IPS-18a (cell line): ENCODE results near the gene DCC.

Source experiments
- H3K27ac ChIP-seq: one replicate; pipeline ENCODE4 v1.5.1; 2013; ENCODE audit warnings: low read length
- H3K27me3 ChIP-seq: one replicate; pipeline ENCODE4 v1.6.1; 2013; ENCODE audit warnings: mild to moderate bottlenecking, low read length; ENCODE audit not compliant: control insufficient read depth, insufficient read depth
- H3K36me3 ChIP-seq: one replicate; pipeline ENCODE4 v1.6.1; 2013; ENCODE audit warnings: low read depth, low read length; ENCODE audit not compliant: control insufficient read depth
- H3K4me1 ChIP-seq: one replicate; pipeline ENCODE4 v1.6.1; 2013; ENCODE audit warnings: low read depth, low read length; ENCODE audit not compliant: control insufficient read depth
- H3K4me3 ChIP-seq: one replicate; pipeline ENCODE4 v1.5.1; 2013; ENCODE audit warnings: low read length
- H3K9ac ChIP-seq: one replicate; pipeline ENCODE4 v1.6.1; 2013; ENCODE audit warnings: mild to moderate bottlenecking, low read length, moderate library complexity
- H3K9me3 ChIP-seq: one replicate; pipeline ENCODE4 v1.6.1; 2013; ENCODE audit warnings: low read depth, low read length; ENCODE audit not compliant: control insufficient read depth

DCC gene, protein sequence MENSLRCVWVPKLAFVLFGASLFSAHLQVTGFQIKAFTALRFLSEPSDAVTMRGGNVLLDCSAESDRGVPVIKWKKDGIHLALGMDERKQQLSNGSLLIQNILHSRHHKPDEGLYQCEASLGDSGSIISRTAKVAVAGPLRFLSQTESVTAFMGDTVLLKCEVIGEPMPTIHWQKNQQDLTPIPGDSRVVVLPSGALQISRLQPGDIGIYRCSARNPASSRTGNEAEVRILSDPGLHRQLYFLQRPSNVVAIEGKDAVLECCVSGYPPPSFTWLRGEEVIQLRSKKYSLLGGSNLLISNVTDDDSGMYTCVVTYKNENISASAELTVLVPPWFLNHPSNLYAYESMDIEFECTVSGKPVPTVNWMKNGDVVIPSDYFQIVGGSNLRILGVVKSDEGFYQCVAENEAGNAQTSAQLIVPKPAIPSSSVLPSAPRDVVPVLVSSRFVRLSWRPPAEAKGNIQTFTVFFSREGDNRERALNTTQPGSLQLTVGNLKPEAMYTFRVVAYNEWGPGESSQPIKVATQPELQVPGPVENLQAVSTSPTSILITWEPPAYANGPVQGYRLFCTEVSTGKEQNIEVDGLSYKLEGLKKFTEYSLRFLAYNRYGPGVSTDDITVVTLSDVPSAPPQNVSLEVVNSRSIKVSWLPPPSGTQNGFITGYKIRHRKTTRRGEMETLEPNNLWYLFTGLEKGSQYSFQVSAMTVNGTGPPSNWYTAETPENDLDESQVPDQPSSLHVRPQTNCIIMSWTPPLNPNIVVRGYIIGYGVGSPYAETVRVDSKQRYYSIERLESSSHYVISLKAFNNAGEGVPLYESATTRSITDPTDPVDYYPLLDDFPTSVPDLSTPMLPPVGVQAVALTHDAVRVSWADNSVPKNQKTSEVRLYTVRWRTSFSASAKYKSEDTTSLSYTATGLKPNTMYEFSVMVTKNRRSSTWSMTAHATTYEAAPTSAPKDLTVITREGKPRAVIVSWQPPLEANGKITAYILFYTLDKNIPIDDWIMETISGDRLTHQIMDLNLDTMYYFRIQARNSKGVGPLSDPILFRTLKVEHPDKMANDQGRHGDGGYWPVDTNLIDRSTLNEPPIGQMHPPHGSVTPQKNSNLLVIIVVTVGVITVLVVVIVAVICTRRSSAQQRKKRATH (N-terminal part only)

DNA sequence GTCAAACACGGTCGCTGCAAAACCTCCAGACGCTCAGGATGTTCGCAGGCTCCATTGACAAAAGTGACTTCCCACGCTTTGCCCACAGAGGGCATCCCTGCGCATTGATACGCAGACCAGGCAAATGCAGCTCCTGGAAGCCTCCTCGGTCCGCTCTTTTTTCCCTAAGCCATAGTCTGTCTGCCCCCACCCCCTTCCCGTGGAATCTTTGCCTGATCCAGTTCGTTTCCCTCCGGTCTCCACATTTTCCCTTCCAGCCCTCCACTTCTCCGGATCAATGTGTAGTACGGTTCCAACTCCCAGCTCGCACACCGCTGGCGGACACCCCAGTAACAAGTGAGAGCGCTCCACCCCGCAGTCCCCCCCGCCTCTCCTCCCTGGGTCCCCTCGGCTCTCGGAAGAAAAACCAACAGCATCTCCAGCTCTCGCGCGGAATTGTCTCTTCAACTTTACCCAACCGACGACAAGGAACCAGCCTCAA, at the start of gene DCC:
Gene DCC, plus strand, starts transcription at position 307 of the 481 bp plus-strand sequence. CDS start 591 bp downstream, outside the sequence.
- Histone ChIP-seq H3K9ac (no peak within 1 kb of the TSS), H3K36me3 (no peaks in the 10 kb centered on the region), H3K9me3 (no peaks in the 10 kb centered on the region), H3K4me1 (peaks cover 3% of the 10 kb centered on the region), H3K27me3 (peaks cover 49% of the 10 kb centered on the region), H3K27ac (no peak within 1 kb of the TSS), H3K4me3 (peak within 1 kb of the TSS; percentile 74)

DNA sequence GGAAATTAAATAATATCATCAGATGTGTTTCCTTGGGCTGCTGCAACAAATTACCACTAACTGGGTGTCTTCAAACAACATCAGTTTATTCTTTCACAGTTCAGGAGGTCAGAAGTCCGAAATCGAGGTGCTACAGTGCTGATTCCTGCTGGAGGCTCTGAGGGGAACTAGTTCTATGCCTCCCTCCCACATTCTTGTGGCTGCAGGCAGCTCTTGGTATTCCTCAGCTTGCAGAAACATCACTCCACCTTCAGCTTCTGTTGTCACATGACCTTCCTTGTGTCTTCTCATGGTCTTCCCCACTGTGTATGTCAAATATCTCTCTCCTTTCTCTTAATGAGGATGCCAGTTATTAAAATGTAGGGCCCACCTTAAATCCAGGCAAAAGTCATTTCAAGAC, 29.3 kb upstream of the DCC start:
- no peaks in the 10 kb centered on the region for H3K36me3 ChIP-seq
- H3K4me3 ChIP-seq, result no peak overlapping the region
- H3K9me3 ChIP-seq, result no peaks in the 10 kb centered on the region
- peaks cover 28% of the 10 kb centered on the region for H3K4me1 ChIP-seq
- no peak overlapping the region for H3K27ac ChIP-seq
- no peaks in the 10 kb centered on the region for H3K27me3 ChIP-seq
- H3K9ac ChIP-seq, result no peak overlapping the region

GRCh38 chr18:52311331-52311730, 28.7 kb upstream of the DCC start:
- H3K36me3 ChIP-seq, result no peaks in the 10 kb centered on the region
- H3K4me3 ChIP-seq, result no peak overlapping the region
- H3K9ac ChIP-seq, result no peak overlapping the region
- H3K9me3 ChIP-seq, result no peaks in the 10 kb centered on the region
- H3K27ac ChIP-seq, result no peak overlapping the region
- no peaks in the 10 kb centered on the region for H3K27me3 ChIP-seq
- H3K4me1 ChIP-seq, result peaks cover 28% of the 10 kb centered on the region

- Histone ChIP-seq H3K9ac (no peak overlapping the region), H3K27me3 (no peaks in the 10 kb centered on the region), H3K4me1 (peaks cover 28% of the 10 kb centered on the region), H3K27ac (no peak overlapping the region), H3K4me3 (no peak overlapping the region), H3K36me3 (no peaks in the 10 kb centered on the region), H3K9me3 (no peaks in the 10 kb centered on the region)
Observed at GRCh38 chr18:52312346-52312745, 27.7 kb upstream of the DCC start.

- H3K27me3 ChIP-seq, result no peaks in the 10 kb centered on the region
- H3K4me3 ChIP-seq, result no peak overlapping the region
- no peak overlapping the region for H3K27ac ChIP-seq
- no peaks in the 10 kb centered on the region for H3K36me3 ChIP-seq
- H3K4me1 ChIP-seq, result peaks cover 28% of the 10 kb centered on the region
- H3K9ac ChIP-seq, result no peak overlapping the region
- H3K9me3 ChIP-seq, result no peaks in the 10 kb centered on the region
Observed at GRCh38 chr18:52313213-52313612, 26.8 kb upstream of the DCC start.

- H3K4me3 ChIP-seq, result no peak overlapping the region
- no peaks in the 10 kb centered on the region for H3K36me3 ChIP-seq
- no peaks in the 10 kb centered on the region for H3K9me3 ChIP-seq
- peaks cover 6% of the 10 kb centered on the region for H3K4me1 ChIP-seq
- no peak overlapping the region for H3K27ac ChIP-seq
- H3K27me3 ChIP-seq, result no peaks in the 10 kb centered on the region
- H3K9ac ChIP-seq, result no peak overlapping the region
Observed at GRCh38 chr18:52319424-52319983, 20.5 kb upstream of the DCC start.

- Histone ChIP-seq H3K9ac (no peak overlapping the region), H3K36me3 (no peaks in the 10 kb centered on the region), H3K27me3 (no peaks in the 10 kb centered on the region), H3K9me3 (no peaks in the 10 kb centered on the region), H3K27ac (no peak overlapping the region), H3K4me1 (peaks cover 6% of the 10 kb centered on the region), H3K4me3 (no peak overlapping the region)
Observed at GRCh38 chr18:52322307-52322706, 17.7 kb upstream of the DCC start.

DNA sequence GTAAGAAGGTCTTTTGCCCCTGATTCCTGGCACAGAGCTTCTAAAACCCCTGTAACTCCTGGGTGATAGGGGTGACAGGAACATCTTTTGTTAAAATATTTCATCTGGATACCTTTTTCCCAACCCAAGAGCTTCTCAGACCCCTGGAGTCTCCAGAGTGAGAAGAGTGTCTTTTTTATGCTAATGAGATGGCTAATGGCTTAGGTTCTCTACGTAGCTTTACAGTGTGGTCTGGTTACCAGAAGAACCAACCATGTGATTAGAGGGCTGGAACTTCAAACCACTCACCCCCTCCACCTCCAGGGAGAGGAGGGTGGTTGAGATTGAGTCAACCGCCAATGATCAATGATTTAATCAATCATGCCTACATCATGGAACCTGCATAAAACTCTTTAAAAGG, 16.2 kb upstream of the DCC start:
- peaks cover 6% of the 10 kb centered on the region for H3K4me1 ChIP-seq
- no peaks in the 10 kb centered on the region for H3K36me3 ChIP-seq
- no peak overlapping the region for H3K9ac ChIP-seq
- no peak overlapping the region for H3K27ac ChIP-seq
- H3K4me3 ChIP-seq, result no peak overlapping the region
- no peaks in the 10 kb centered on the region for H3K27me3 ChIP-seq
- H3K9me3 ChIP-seq, result no peaks in the 10 kb centered on the region

GRCh38 chr18:52325997-52326396, 14.0 kb upstream of the DCC start:
- Histone ChIP-seq H3K4me1 (peaks cover 6% of the 10 kb centered on the region), H3K4me3 (no peak overlapping the region)

GRCh38 chr18:52333860-52334259, 6.1 kb upstream of the DCC start:
- H3K4me1 ChIP-seq, result no peaks in the 10 kb centered on the region
- no peak overlapping the region for H3K27ac ChIP-seq
- no peaks in the 10 kb centered on the region for H3K9me3 ChIP-seq
- no peaks in the 10 kb centered on the region for H3K36me3 ChIP-seq
- peaks cover 9% of the 10 kb centered on the region for H3K27me3 ChIP-seq
- no peak overlapping the region for H3K4me3 ChIP-seq
- no peak overlapping the region for H3K9ac ChIP-seq

More at GRCh38 chr18:52325997-52326396, 14.0 kb upstream of the DCC start:
- no peak overlapping the region for H3K9ac ChIP-seq
- no peaks in the 10 kb centered on the region for H3K36me3 ChIP-seq
- no peaks in the 10 kb centered on the region for H3K27me3 ChIP-seq
- H3K9me3 ChIP-seq, result no peaks in the 10 kb centered on the region
- H3K27ac ChIP-seq, result no peak overlapping the region

DNA sequence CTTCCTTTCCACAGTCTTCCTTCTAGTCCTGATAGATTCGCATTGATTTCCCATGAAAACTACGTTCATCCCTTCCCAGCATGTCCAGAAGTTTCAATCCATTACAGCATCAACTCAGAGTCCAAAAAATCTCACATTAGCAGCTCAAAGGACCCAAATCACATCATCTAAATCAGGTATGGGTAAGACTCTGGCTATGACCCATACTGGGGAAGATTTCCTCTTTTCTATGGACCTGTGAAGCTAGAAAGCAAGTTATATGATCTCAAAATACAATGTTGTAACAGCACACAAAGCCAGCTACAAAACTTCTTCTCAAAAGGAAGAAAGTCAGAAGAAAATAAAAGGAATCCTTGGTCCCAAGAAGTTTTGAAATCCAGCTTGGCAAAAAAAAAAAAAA, 5.7 kb upstream of the DCC start:
- Histone ChIP-seq H3K27me3 (peaks cover 13% of the 10 kb centered on the region), H3K9ac (no peak overlapping the region), H3K4me3 (no peak overlapping the region), H3K9me3 (no peaks in the 10 kb centered on the region), H3K4me1 (no peaks in the 10 kb centered on the region), H3K36me3 (no peaks in the 10 kb centered on the region), H3K27ac (no peak overlapping the region)
